Stimulated activated CD4-positive, alpha-beta T cell treated with anti-CD3 and anti-CD28 coated beads, TNF-alpha, amount 100 ng/mL, for 24 hours (primary cell): ENCODE data around the gene TRIO.
"Not testable (repeated sequence)": the region's sequence is repeated elsewhere in the genome, so short reads cannot be mapped to it uniquely, and the experiment has no call there.

Source experiments
- DNase-seq, 3 experiments: peaks; one replicate each; pipeline ENCODE4 v3.0.0-alpha.2; 2020; ENCODE audit warnings: low read depth in 3 of 3

TRIO gene

GRCh38 chr5:14142827-14143545 is at the start of gene TRIO:
TRIO (plus strand) TSS chr5:14143342; CDS start chr5:14143726, 384 bp downstream.
- peak; percentile 48 to 78 (median 64) for DNase-seq

- not testable (repeated sequence) for DNase-seq
These were observed 45.8 kb upstream of the TRIO start for GRCh38 chr5:14097380-14097779.

GRCh38 chr5:14097998-14098471 is 45.1 kb upstream of the TRIO start:
- no peak for DNase-seq

- no peak for DNase-seq
These were observed 42.9 kb upstream of the TRIO start for GRCh38 chr5:14100281-14100680.

GRCh38 chr5:14101922-14102321 is 41.2 kb upstream of the TRIO start:
- DNase-seq: no peak

- DNase-seq: no peak
These were observed 40.5 kb upstream of the TRIO start for GRCh38 chr5:14102666-14103065.

GRCh38 chr5:14105718-14106410 is 37.3 kb upstream of the TRIO start:
- DNase-seq: no peak

- no peak for DNase-seq
These were observed 35.6 kb upstream of the TRIO start for GRCh38 chr5:14107536-14107935.

- DNase-seq: no peak
These were observed 34.8 kb upstream of the TRIO start for GRCh38 chr5:14108170-14108996.

GRCh38 chr5:14109041-14109747 is 33.9 kb upstream of the TRIO start:
- DNase-seq: peak in 1 of 3 experiments; percentile 37

- no peak for DNase-seq
These were observed 33.4 kb upstream of the TRIO start for GRCh38 chr5:14109771-14110170.

GRCh38 chr5:14110196-14110595 is 32.9 kb upstream of the TRIO start:
- no peak for DNase-seq

- DNase-seq: no peak
These were observed 32.5 kb upstream of the TRIO start for GRCh38 chr5:14110680-14111079.

- DNase-seq: no peak
These were observed 30.0 kb upstream of the TRIO start for GRCh38 chr5:14112998-14113652.

GRCh38 chr5:14114615-14115251 is 28.4 kb upstream of the TRIO start:
- no peak for DNase-seq

GRCh38 chr5:14115323-14115895 is 27.7 kb upstream of the TRIO start:
- DNase-seq: no peak

GRCh38 chr5:14118551-14119320 is 24.4 kb upstream of the TRIO start:
- DNase-seq: no peak

- no peak for DNase-seq
These were observed 23.0 kb upstream of the TRIO start for GRCh38 chr5:14120176-14120575.

- DNase-seq: no peak
These were observed 21.6 kb upstream of the TRIO start for GRCh38 chr5:14121552-14121951.

- DNase-seq: no peak
These were observed 21.1 kb upstream of the TRIO start for GRCh38 chr5:14122089-14122488.
